Dendritic cell treated with granulocyte-macrophage colony-stimulating factor and Interleukin-4, amounts not matched to agents 40 ng/mL and 50 ng/mL, for 4 days (primary cell): ENCODE measurements around the gene FNDC5.

Source experiments
- H3K27ac Mint-ChIP-seq: one replicate; pipeline ENCODE4 v1.8.0; 2022; ENCODE audit warnings: mild to moderate bottlenecking, mixed read lengths
- H3K27me3 Mint-ChIP-seq: one replicate; pipeline ENCODE4 v1.8.0; 2022; ENCODE audit warnings: mild to moderate bottlenecking, mixed read lengths
- H3K36me3 Mint-ChIP-seq: one replicate; pipeline ENCODE4 v1.8.0; 2022; ENCODE audit warnings: low read depth, mixed read lengths
- H3K4me1 Mint-ChIP-seq: one replicate; pipeline ENCODE4 v1.8.0; 2022; ENCODE audit warnings: low read depth, mixed read lengths
- H3K4me3 Mint-ChIP-seq: one replicate; pipeline ENCODE4 v1.8.0; 2022; ENCODE audit warnings: mild to moderate bottlenecking, moderate library complexity, mixed read lengths
- H3K9me3 Mint-ChIP-seq: one replicate; pipeline ENCODE4 v1.8.0; 2022; ENCODE audit warnings: mixed read lengths
- intact Hi-C: fragments of 100-400 bp; cut with micrococcal nuclease; formaldehyde crosslinking; loops from one replicate; pipeline ENCODE4 v1.15.0; 2022

The FNDC5 gene

DNA sequence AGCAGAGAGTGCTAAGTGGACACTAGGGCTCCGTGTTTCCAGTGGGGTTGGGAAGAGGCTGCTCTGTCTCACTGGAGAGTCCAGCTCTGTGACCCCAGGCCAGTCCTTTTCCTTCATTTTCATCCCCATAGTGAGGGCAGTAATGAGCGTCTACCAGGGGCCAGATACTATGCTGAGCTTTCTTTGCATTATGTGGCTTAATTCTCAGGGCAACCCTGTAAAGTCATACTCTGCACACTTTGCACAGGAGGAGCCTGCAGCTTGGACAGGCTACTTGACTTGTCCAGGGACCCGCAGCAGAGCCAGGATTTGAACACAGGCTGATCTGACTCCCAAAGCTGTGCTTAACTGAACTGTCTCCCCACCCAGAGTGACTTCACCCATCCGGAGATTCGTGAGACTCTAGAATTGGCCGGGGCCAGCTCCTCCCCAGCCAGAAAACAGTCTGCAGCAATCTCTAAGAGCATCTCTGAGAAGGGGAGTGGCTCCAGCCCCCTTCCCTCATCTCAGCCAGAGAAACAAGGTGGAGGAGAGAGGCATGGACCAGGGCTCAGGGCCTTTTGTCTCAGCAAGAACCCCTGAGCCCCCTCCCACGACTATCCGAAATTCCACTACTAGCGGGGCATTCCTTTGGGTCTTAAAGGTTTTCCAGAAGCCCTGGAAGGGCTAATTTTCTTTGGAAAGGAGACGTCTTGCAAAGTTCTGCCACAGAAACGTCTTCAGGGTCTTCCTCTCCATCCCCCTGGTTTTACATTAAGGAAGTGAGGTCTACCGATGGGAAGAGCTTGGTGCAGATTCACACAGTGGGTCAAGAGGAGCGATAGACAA is 866 bp upstream of the FNDC5 start:
- intact Hi-C loops: no loop called here
- Mint-ChIP-seq H3K4me1 (peaks cover 25% of the 10 kb centered on the region), H3K27me3 (peaks cover 67% of the 10 kb centered on the region), H3K27ac (no peak overlapping the region), H3K9me3 (no peaks in the 10 kb centered on the region), H3K4me3 (no peak overlapping the region), H3K36me3 (no peaks in the 10 kb centered on the region)

DNA sequence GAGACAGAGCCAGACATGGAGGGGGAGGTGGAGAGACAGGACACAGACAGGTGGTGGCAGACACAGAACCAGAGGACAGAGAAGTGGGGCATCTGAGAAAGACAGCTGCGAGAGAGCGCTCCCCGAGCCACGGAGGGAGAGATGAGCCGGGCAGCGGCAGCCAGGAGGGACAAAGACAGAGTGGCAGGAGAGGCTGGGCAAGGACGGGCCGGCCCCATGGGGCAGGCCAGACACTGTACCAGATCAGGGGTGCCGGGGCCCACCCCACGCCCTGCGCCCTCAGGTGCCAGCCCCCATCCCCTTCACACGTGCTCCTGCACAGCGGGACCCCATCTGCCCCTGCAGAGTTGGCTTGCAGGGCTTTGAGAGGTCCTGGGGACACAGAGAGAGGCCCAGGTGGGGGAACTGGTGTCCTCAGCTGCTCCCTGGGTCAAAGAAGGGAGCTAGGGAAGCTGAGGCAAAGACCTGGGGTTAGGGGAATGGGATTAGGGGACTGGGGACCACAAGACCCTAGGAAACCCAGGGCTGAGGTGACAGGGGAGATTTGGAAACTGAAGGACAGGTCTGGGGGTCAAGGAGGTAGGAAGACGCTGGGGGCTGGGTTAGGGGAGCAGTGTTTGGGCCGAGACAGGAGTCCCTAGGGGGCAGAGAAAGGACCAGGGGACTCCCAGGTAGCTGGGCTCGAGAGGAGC is 643 bp downstream of the FNDC5 start:
- H3K4me1 Mint-ChIP-seq: peaks cover 10% of the 10 kb centered on the region
- H3K36me3 Mint-ChIP-seq: peaks cover under 1% of the 10 kb centered on the region
- H3K9me3 Mint-ChIP-seq: no peaks in the 10 kb centered on the region
- H3K4me3 Mint-ChIP-seq: peak overlapping the region; percentile 57
- peak overlapping the region; percentile 0 for H3K27ac Mint-ChIP-seq
- intact Hi-C loops: no loop called here
- H3K27me3 Mint-ChIP-seq: peaks cover 55% of the 10 kb centered on the region

DNA sequence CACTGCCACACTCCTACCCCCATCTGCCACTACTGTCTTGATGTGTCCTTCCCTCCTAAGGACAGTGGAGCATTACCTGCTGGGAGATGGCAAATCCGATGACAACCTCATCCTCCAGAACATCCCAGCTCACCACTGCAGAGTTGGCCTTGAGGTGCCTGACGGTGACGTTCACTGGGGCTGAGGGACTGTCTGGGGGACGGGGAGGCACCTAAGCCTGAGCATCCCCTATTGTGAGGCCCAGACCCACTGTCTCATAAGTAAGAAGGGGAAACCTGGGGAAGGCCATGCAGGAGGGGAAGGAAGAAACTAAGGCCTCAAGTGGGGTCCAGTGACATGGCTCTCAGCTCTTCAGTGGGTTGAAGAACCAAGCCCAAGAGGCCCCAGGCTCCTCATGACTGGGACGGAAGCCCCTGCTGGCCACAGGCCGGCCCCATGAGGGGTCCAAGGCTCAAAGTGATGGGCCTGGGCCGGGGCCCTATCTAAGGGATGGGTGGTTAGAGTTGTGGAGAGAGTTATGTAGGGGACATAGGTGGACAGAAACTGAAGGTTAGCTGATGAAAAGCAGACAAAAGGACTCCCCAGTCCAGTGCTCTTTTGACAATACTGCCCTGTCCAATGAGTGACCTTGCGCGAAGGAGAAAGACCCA is 1.8 kb downstream of the FNDC5 start:
- Mint-ChIP-seq H3K36me3 (peaks cover 12% of the 10 kb centered on the region), H3K9me3 (no peaks in the 10 kb centered on the region), H3K27ac (no peak overlapping the region), H3K4me3 (no peak overlapping the region), H3K27me3 (peaks cover 46% of the 10 kb centered on the region), H3K4me1 (peaks cover 5% of the 10 kb centered on the region)
- intact Hi-C loops: no loop called here

DNA sequence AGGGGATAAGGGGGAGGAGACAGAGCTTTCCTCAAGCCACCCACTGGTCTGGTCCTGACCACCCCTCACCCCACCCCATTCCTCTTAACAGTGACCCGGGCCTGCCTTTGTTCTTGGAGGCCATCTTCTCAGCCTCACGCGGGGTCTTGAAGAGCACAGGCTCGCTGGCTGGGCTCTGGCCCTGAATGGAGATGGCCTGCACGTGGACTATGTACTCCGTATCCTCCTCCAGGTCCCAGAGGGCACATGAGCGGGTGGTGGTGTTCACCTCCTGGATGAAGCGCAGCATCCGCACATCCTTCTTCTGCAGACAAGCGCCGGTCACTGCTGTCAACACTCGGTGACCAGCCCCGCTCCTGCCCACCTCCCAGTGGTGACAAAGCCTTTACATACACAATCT is 2.6 kb downstream of the FNDC5 start:
- Mint-ChIP-seq H3K9me3 (no peaks in the 10 kb centered on the region), H3K27ac (no peak overlapping the region), H3K36me3 (peaks cover 18% of the 10 kb centered on the region), H3K27me3 (peaks cover 40% of the 10 kb centered on the region), H3K4me3 (no peak overlapping the region), H3K4me1 (peaks cover 5% of the 10 kb centered on the region)
- intact Hi-C loops: no loop called here

DNA sequence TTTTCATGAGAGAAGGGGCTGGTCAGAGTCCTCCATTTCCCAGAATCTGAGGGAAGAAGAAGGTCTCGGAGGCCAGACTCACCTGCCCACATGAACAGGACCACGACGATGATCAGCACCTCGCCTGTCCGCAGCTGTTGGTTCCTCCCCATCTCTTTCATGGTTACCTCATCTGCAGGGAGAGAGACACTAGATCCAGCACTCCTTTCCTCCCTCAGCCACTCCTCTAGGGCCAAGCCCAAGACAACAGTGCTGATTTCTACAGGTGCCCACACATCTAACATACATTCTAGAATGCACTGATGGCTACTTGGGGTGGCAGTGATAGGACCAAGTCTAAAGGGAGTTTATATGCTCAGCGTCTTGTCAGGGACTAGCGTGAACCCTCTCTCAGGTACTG is 3.0 kb downstream of the FNDC5 start:
- Mint-ChIP-seq H3K36me3 (peaks cover 22% of the 10 kb centered on the region), H3K27me3 (peaks cover 37% of the 10 kb centered on the region), H3K4me1 (peaks cover 5% of the 10 kb centered on the region), H3K27ac (no peak overlapping the region), H3K4me3 (no peak overlapping the region), H3K9me3 (no peaks in the 10 kb centered on the region)
- intact Hi-C loops: no loop called here

DNA sequence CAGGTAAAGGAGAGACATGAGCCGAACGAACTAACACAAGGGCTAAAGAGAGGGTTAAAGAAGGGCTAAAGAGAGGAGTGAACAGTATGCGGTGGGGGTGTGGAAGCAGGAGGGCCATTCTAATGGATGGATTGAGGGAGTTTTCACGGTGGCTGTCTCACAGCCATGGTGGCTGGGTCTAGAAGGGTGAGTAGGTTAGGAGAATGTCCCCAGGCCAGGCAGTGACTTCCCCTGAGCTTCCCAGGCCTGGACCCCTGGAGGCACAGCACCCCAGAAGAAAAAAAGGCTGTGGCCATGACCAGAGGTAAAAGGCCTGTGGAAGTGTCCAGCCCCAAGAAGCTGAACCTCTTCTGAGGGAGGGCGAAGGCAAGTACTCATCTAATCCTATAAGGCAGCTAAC is 3.6 kb downstream of the FNDC5 start:
- Mint-ChIP-seq H3K9me3 (no peaks in the 10 kb centered on the region), H3K27me3 (peaks cover 32% of the 10 kb centered on the region), H3K36me3 (peaks cover 27% of the 10 kb centered on the region), H3K4me3 (no peak overlapping the region), H3K27ac (no peak overlapping the region), H3K4me1 (peaks cover 6% of the 10 kb centered on the region)
- intact Hi-C loops: no loop called here

DNA sequence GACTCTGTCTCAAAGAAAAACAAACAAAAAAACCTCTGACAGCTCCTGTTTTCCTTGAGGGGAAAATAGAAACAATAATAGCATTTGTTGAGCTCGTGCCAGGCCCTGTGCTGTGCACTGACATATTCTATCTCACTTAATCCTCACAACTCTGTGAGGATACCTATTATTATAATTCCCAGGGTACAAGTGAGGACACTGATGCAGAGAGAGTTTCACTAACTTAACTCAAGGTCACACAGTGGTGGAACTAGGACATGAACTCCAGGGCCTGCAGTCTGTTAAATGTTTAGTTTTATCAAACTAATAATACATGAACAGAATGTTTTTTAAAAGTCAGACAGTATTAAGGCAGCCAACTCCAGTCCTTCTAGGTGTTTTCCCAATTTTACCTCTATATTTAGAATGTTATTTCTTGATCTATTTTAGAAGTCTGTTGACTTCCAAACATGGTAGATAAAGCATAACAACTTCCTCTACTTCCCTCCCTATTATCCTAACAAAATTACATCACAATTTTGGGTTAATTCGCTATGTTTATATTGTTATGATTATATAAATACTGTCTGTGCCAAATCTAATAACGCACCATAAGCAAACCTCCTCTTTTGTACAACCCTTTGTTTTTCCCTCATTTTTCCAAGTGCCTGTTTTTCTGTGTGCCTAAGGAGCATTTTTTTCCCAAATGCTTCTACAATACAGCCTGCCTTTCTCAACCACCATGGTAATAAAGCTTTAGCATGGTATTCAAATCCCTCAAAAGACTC is 4.9 kb downstream of the FNDC5 start:
- no peak overlapping the region for H3K4me3 Mint-ChIP-seq
- peaks cover 19% of the 10 kb centered on the region for H3K27me3 Mint-ChIP-seq
- intact Hi-C loops: no loop called here
- H3K36me3 Mint-ChIP-seq: peaks cover 35% of the 10 kb centered on the region
- peaks cover 13% of the 10 kb centered on the region for H3K4me1 Mint-ChIP-seq
- no peak overlapping the region for H3K27ac Mint-ChIP-seq
- H3K9me3 Mint-ChIP-seq: no peaks in the 10 kb centered on the region

DNA sequence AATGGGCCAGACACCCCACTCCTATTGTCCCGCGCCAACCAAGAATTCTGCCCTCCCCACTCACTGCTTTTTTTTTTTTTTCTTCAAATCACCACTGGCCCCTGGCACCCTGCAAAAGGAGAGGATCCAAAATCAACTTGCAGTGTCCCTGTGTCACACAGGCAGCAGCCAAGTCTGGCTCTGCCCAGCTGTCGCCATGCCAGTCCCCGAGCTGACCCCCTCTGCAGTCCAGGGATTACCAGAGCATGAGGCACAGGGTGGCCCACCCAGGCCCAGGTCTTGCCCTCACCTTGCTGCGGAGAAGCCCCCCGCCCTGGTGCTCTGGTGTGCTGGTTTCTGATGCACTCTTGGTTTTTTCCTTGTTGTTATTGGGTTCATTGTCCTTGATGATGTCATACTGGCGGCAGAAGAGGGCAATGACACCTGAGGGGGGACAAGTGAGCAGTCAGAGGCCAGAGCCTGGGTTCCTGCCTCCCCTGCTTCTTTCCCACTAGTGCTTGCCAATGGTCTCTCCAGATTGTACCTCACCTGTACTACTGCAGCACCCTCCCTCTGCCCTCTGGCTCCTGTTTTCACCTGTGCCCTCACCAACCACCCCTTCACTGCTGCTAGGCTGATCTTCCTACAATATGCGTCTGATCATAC is 6.2 kb downstream of the FNDC5 start:
- intact Hi-C loops: no loop called here
- H3K4me1 Mint-ChIP-seq: peaks cover 8% of the 10 kb centered on the region
- peaks cover 44% of the 10 kb centered on the region for H3K36me3 Mint-ChIP-seq
- H3K27me3 Mint-ChIP-seq: peaks cover 10% of the 10 kb centered on the region
- H3K27ac Mint-ChIP-seq: no peak overlapping the region
- no peak overlapping the region for H3K4me3 Mint-ChIP-seq
- no peaks in the 10 kb centered on the region for H3K9me3 Mint-ChIP-seq

DNA sequence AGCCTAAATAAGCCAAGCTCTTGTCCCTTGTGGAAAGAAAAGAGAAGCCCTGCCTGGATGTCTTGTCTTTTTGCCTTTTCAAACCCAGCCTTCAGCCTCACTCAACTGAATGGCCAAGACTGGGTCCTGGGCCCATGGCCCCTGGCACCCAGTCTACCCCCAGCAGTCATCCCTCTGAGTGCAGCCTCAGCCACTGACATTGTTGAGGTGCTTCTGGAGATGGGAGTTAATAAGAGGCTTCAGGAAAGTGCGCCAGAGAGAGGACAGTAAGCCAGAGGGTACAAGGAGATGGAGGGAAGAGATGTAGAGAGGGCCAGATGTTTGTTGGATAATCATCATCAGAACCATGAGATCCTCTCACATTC is 6.8 kb downstream of the FNDC5 start:
- H3K4me1 Mint-ChIP-seq: peaks cover 8% of the 10 kb centered on the region
- H3K4me3 Mint-ChIP-seq: no peak overlapping the region
- H3K36me3 Mint-ChIP-seq: peaks cover 47% of the 10 kb centered on the region
- H3K27ac Mint-ChIP-seq: no peak overlapping the region
- intact Hi-C loops: no loop called here
- peaks cover 4% of the 10 kb centered on the region for H3K27me3 Mint-ChIP-seq
- H3K9me3 Mint-ChIP-seq: no peaks in the 10 kb centered on the region

DNA sequence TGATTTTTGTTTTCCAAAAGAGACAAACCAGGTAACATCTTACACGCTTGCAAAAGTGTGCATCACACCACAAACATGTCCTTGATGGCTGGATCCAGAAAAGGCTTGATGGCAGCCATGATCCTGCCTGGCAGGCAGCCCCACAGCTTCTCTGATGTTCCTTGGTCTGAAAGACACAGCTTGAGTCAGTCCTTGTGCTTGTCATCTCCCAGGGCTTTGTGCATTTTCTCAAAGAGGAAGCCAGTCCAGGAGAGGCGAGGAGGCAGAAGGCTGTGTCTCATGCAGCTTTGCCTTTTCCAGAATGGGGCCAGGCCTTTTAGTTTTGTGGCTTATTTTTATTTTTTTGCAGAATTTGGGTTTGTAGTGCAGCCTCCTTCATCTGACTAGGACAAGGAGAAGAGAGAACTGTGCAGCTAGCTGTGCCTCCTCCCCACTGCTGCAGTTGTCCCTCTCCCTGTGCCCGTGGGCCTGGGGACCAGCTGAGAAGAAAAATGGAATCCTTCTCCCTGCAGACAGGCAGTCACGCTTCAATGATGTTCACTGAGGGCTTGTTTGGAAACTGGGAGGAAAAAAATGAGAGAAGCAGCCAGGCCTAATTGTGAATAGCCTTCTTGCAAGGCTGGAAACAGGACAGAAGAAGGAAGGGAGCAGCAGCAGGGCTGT is 7.4 kb downstream of the FNDC5 start:
- H3K4me3 Mint-ChIP-seq: no peak overlapping the region
- intact Hi-C loops: no loop called here
- H3K9me3 Mint-ChIP-seq: no peaks in the 10 kb centered on the region
- H3K36me3 Mint-ChIP-seq: peaks cover 52% of the 10 kb centered on the region
- no peaks in the 10 kb centered on the region for H3K27me3 Mint-ChIP-seq
- no peak overlapping the region for H3K27ac Mint-ChIP-seq
- H3K4me1 Mint-ChIP-seq: peaks cover 8% of the 10 kb centered on the region

DNA sequence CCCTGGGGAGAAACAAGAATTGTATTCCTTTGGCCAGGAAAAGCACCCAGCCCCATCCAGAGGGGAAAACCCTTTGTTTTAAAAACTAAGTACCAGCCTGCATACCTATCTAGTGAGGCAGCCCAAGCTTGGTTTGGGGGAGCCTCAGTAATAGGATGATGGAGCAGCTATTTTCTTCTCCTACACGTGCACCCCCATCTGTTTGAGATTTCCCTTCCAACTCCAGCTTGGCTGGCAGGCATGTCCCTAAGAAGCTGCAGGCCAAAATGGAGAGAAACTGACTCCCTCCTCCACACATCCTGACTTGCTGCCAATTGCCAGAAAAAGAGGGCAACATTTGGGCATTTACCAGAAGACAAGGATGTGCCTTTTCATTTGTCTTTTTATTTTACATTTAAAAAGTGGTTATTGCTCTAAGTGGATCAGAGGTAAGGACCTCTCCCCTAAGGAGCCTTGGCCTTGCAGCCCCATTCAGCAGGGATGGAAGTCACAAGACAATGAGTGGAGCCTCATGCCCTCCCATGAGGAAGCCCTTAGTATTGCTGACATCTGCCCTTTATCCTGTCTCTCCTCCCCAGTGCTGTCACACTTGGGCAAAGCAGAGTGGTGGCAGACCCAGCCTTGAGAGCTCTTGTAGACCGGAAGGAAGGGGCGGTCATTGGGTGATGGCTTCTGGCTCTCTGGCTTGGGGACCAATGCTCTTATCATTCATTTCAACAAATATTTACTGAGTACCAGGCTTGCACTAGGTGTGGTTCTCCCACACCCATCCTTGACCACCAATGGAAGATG is 8.6 kb downstream of the FNDC5 start:
- H3K27me3 Mint-ChIP-seq: no peaks in the 10 kb centered on the region
- no peak overlapping the region for H3K27ac Mint-ChIP-seq
- no peaks in the 10 kb centered on the region for H3K9me3 Mint-ChIP-seq
- peaks cover 65% of the 10 kb centered on the region for H3K36me3 Mint-ChIP-seq
- H3K4me1 Mint-ChIP-seq: peaks cover 8% of the 10 kb centered on the region
- intact Hi-C loops: no loop called here
- H3K4me3 Mint-ChIP-seq: no peak overlapping the region

DNA sequence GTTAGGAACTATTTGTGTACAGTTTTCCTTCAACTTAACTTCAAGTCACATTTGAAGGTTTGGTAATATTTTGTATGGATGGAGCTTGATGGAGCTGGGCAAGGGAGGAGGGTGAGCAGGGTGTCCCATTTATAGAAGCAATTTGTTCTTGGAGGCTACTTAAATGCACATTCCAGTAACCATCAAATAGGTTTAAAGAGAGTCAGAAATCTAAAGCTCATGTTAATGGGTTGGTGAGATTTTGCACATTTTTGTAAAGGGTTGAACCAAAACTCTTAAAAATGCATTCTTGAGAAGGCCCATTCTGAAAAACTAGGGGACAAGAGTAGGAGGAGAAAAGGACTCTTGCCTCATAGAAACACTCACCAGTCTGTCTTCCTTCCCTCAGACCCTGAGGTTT is 10.1 kb downstream of the FNDC5 start:
- Mint-ChIP-seq H3K9me3 (no peaks in the 10 kb centered on the region), H3K4me1 (peaks cover 8% of the 10 kb centered on the region), H3K4me3 (no peak overlapping the region), H3K36me3 (peaks cover 80% of the 10 kb centered on the region), H3K27ac (no peak overlapping the region), H3K27me3 (no peaks in the 10 kb centered on the region)
- intact Hi-C loops: no loop called here
